UCSD-AML1 (cell line): ENCODE results near the gene ADAMTS13.

Source experiments
- DNase-seq: peaks from one replicate; lab custom pipeline; 2025; ENCODE audit not compliant: unreplicated experiment; lab: John Stamatoyannopoulos, UW

The ADAMTS13 gene

DNA sequence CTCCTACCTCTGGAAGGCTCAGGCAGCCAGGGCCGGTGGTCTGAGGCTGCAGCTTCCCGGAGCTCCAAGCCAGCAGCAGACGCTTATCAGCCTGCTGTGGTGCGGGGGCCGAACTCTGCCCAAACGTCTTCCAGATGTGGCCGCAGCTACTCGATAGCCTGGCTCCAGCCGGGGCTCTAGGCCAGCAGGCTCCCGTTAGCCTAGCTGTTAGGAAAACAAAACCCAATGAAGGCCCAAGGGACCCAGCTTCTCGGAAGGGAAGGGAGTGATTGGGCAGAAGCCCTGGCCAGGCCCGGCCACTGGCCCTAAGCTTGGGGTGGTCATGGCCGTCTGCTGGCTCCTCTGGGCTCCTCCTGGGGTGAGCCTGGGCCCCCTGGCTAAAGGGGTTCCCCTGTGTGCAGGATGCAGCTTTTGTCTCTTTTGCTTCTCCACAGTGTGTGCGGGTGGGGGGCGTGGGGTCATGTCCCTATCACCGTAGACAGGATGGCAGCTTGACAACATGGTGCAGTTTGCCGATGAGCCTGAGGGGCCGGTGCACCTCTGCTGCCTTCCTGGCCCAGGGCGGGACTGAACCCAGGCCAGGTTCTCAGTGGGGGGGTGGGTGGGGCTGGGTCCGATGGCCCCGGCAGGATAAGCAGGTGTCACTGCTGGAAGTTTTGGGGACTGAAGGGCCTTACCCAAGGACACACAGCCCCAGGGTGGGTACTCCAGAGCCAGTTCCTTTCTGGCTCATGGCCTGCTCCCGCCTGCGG lies 83.9 kb downstream of the ADAMTS13 start:
- DNase-seq, result no peak

DNA sequence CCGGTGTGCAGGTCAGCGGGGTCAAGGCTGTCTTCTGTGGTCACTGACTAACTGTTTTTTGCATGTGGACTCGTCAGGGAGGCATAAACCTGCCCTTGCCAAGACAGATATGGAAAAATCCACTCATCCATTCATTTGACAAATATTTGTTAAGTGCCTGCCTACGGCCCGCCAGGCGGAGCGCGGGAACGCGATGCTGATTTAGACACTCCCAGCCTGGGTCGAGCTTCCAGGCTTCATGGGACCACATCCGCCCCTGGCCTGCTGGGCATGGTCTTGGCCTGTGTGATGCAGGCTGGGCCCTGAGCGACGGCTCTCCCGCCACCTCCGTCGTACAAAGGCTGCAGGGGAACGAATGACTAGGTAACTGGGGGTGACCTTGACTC lies 84.5 kb downstream of the ADAMTS13 start:
- no peak for DNase-seq

DNA sequence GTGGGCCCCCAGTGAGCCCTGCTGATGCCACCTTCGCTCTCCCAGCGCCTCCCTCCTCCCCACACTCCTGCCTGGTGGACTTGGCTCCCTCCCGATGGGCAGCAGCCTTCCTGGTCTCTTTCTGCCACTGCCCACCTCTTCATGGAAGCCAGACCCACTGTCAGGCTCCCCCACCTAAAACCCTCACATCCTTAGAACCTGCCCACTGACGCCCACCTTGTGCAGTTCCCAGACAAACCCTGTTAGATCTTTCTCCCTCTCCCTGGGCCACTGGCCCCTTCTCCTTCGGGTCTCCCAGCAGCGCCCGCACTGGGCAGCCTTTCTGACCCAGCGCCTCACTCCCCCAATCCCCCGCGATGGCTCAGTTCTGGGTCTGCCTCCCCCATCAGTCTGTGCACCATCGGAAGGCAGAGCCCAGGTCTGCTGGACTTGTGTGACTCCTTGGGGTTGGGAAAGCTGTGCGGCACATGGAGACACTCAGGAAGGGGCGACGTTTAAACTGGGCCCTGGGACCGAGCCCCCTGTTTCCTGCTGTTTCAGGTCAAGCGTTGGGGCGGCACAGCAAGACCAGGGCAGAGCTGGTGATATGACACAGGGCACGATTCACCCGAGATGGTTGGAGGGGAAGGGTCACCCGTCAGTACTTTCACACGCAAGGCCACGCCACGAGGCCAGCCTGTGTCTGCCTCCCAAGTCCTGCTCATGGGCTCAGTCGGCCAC lies 85.2 kb downstream of the ADAMTS13 start:
- no peak for DNase-seq

DNA sequence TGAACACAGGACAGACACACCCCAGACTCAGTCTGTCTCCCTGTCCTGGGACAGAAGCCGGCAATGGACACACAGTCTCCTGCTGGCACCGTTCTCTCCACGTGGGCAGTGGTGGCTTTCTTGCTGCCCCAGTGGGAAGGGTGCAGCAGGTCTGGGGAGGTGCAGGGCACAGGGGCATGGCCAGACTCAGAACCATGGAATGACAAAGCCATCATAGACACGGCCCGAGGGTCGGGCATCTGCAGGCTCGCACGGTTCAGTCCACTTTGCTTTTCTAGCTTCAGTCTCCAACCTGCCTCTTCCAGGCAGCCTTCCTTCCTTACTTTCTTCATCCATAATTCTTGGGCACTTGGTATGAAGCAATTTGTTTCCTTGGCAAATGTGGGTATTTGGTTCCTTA lies 85.9 kb downstream of the ADAMTS13 start:
- no peak for DNase-seq
